K562 (cell line): ENCODE data around the gene NACC1.

ENCODE experiments used
- BHLHE40 ChIP-seq: IDR thresholded peaks from 2 replicates; pipeline ENCODE4 v1.6.1; 2011; ENCODE audit warnings: low read length, improper control_type of control experiment
- CREB1 ChIP-seq, 2 experiments: sonication (generic) in 1 of 2; formaldehyde crosslinking in 1 of 2; IDR thresholded peaks; 2 replicates each; pipeline versions ENCODE4 v1.6.1 to v1.8.0; 2012 to 2022; ENCODE audit warnings: inconsistent platforms in 1 of 2, mild to moderate bottlenecking in 1 of 2, missing genetic modification reagents in 1 of 2, moderate library complexity in 1 of 2
- CTCF ChIP-seq, 3 experiments: IDR thresholded peaks in 2 of 3; conservative IDR thresholded peaks in 1 of 3; 2 replicates each; pipeline ENCODE4 v1.5.1; 2011 to 2012; ENCODE audit warnings: low read length in 3 of 3, mild to moderate bottlenecking in 3 of 3, control low read depth in 2 of 3, improper control_type of control experiment in 1 of 3, inconsistent platforms in 1 of 3, low read depth in 1 of 3, mixed read lengths in 1 of 3, moderate library complexity in 1 of 3; ENCODE audit not compliant: insufficient read depth in 2 of 3
- FOS ChIP-seq: IDR thresholded peaks from 3 replicates; pipeline ENCODE4 v1.6.1; 2011; ENCODE audit not compliant: insufficient read length; ENCODE audit errors: extremely low read depth
- MXI1 ChIP-seq: IDR thresholded peaks from 2 replicates; pipeline ENCODE4 v1.6.1; 2011; ENCODE audit warnings: low read depth, mild to moderate bottlenecking, improper control_type of control experiment, low read length
- PATZ1 ChIP-seq: fragments of 250-450 bp; sonication (Bioruptor Pico); IDR thresholded peaks from 2 replicates; pipeline ENCODE4 v1.5.0; 2020; ENCODE audit warnings: mild to moderate bottlenecking, borderline replicate concordance
- RCOR1 ChIP-seq, 2 experiments: IDR thresholded peaks; 2 replicates each; pipeline ENCODE4 v1.6.1; 2012; ENCODE audit warnings: low read depth in 2 of 2, low read length in 2 of 2, borderline replicate concordance in 1 of 2, improper control_type of control experiment in 1 of 2
- TGIF2 ChIP-seq: sonication (generic); formaldehyde crosslinking; IDR thresholded peaks from 2 replicates; pipeline ENCODE4 v1.8.1; 2022; ENCODE audit warnings: mild to moderate bottlenecking, missing genetic modification reagents, moderate library complexity
- ZNF3 ChIP-seq: fragments of 250-450 bp; sonication (Bioruptor Pico); IDR thresholded peaks from 2 replicates; pipeline ENCODE4 v1.5.0; 2021; ENCODE audit warnings: mild to moderate bottlenecking, moderate library complexity
- ZNF436 ChIP-seq: fragments of 250-450, 450-650 bp; sonication (Bioruptor Pico); formaldehyde crosslinking; IDR thresholded peaks from 2 replicates; pipeline ENCODE4 v1.7.0; 2020; ENCODE audit warnings: mild to moderate bottlenecking

- TF ChIP-seq ZNF3 (no peak), PATZ1 (no peak), CREB1 (IDR thresholded peaks at IDR 0.05) (no peak), CREB1 (CRISPR knock-in tag; IDR thresholded peaks at IDR 0.05) (no peak), MXI1 (no peak), CTCF (IDR thresholded peaks at IDR 0.05 in 2 of 3, conservative IDR thresholded peaks at IDR 0.05 in 1 of 3; ENCODE audit: insufficient read depth in 2 of 3, low read depth in 1 of 3, low read length in 3 of 3) (no peak), ZNF436 (CRISPR knock-in tag) (no peak), TGIF2 (CRISPR knock-in tag) (no peak), FOS (no peak), BHLHE40 (no peak), RCOR1 (IDR thresholded peaks at IDR 0.05; ENCODE audit: borderline replicate concordance in 1 of 2, low read depth in 2 of 2, low read length in 2 of 2) (no peak)
Observed at GRCh38 chr19:13083627-13084026, 34.4 kb upstream of the NACC1 start.
